Kidney (tissue), 14 donors: ENCODE measurements around the gene GRK1. TPM values are rescaled to one million over a fixed set of nuclear protein-coding genes. Genes with fewer than 3 reads are reported as not detected.

ENCODE experiments used
- DNase-seq, 5 donors: peaks; one replicate each; pipeline ENCODE4 v3.0.0-alpha.2; 2013 to 2020
- FAIRE-seq: peaks from 2 replicates; lab custom pipeline; 2012; peaks lifted over from hg19 to GRCh38; lab: Jason Lieb, UNC
- H3K27ac ChIP-seq, 2 donors: one replicate each; pipeline ENCODE4 v1.7.0; 2013; ENCODE audit warnings: low read depth in 2 of 2, low read length in 2 of 2, inconsistent platforms in 1 of 2
- H3K27me3 ChIP-seq: one replicate; pipeline ENCODE4 v1.7.1; 2013; ENCODE audit warnings: low read length, inconsistent platforms; ENCODE audit not compliant: control insufficient read depth, insufficient read depth
- H3K36me3 ChIP-seq, 3 donors: one replicate each; pipeline versions ENCODE4 v1.7.0 to v1.7.1; 2013; ENCODE audit warnings: low read length in 3 of 3, control low read depth in 1 of 3, inconsistent platforms in 1 of 3; ENCODE audit not compliant: insufficient read depth in 3 of 3, control insufficient read depth in 2 of 3
- H3K4me1 ChIP-seq, 3 donors: one replicate each; pipeline versions ENCODE4 v1.7.0 to v1.7.1; 2013; ENCODE audit warnings: low read length in 3 of 3, inconsistent platforms in 1 of 3, low read depth in 1 of 3; ENCODE audit not compliant: control insufficient read depth in 2 of 3, insufficient read depth in 2 of 3
- H3K4me3 ChIP-seq, 3 donors: one replicate each; pipeline versions ENCODE4 v1.7.0 to v1.8.1; 2013; ENCODE audit warnings: low read length in 3 of 3, control low read depth in 1 of 3, inconsistent platforms in 1 of 3
- H3K9ac ChIP-seq, 3 donors: one replicate each; pipeline versions ENCODE4 v1.7.0 to v1.7.1; 2013; ENCODE audit warnings: low read length in 3 of 3, control low read depth in 1 of 3, inconsistent platforms in 1 of 3
- H3K9me3 ChIP-seq, 3 donors: one replicate each; pipeline versions ENCODE4 v1.7.0 to v1.7.1; 2013; ENCODE audit warnings: low read length in 3 of 3, control low read depth in 1 of 3, inconsistent platforms in 1 of 3; ENCODE audit not compliant: control insufficient read depth in 2 of 3, insufficient read depth in 1 of 3
- intact Hi-C: fragments of 100-400 bp; cut with DNase I; formaldehyde crosslinking; loops from one replicate; pipeline ENCODE4 v1.11.1; 2022
- polyA plus RNA-seq: library from polyadenylated mRNA; stranded (reverse); fragments of 350-450 nt; fragmentation: Illumina TruSeq; extraction: RNeasy Lipid Tissue Mini Kit (QIAGEN cat#74804); gene quantifications from one replicate; pipeline ENCODE4 v1.2.3, GENCODE V29; 2014; ENCODE audit warnings: low read depth, low replicate concordance; ENCODE audit not compliant: insufficient read depth
- total RNA-seq: library from RNA; stranded (reverse); fragmentation: NEBNext Ultra II Directional; extraction: Animal tissue kit (Norgen Biotek cat#: 25700); gene quantifications from one replicate; pipeline ENCODE4 v1.2.1, GENCODE V29; 2021
- TF ChIP-seq, protein P1 (sequence below): IDR thresholded peaks from 3 replicates; pipeline ENCODE4 v1.5.1; 2012; ENCODE audit warnings: mild to moderate bottlenecking, moderate library complexity, borderline replicate concordance; ENCODE audit not compliant: insufficient read depth; ENCODE audit errors: extremely low read depth
- donor health status: control.
- donor health status: control.
- donor health status: control.
- donor health status: control.
- donor health status: control.
- donor health status: DM: yes; HTN: yes; CAD: no.
- donor health status: Normal renal cell carcinoma (clear cell type).

The GRK1 gene
- total and polyA plus RNA-seq, 2 donors from 2014 or later: not detected

DNA sequence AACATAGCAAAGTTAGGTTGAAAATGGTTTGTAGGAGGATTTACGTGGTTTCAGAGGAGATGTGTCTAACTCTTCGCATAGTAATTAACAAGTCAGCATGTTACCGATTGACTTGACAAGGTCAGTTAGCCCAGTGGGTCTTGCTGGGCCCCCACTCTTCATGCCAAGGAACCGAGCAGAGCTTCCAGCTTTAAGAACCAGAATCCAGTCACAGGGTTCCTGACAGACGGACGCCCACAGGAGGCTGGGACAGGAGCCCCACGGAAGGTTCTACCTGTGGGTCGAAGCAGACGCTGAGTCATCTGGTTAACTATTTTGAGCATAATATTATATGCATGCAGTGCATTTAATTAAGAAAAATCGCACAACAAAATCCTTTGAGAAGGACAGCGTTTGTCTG is 95.5 kb downstream of the GRK1 start:
- H3K4me1 ChIP-seq: no peaks in the 10 kb centered on the region
- no peak overlapping the region for H3K9ac ChIP-seq
- DNase-seq (peak in 1 of 5 donors; percentile 11), FAIRE-seq (no peak)
- H3K4me3 ChIP-seq: no peak overlapping the region
- TF ChIP-seq, protein P1, sequence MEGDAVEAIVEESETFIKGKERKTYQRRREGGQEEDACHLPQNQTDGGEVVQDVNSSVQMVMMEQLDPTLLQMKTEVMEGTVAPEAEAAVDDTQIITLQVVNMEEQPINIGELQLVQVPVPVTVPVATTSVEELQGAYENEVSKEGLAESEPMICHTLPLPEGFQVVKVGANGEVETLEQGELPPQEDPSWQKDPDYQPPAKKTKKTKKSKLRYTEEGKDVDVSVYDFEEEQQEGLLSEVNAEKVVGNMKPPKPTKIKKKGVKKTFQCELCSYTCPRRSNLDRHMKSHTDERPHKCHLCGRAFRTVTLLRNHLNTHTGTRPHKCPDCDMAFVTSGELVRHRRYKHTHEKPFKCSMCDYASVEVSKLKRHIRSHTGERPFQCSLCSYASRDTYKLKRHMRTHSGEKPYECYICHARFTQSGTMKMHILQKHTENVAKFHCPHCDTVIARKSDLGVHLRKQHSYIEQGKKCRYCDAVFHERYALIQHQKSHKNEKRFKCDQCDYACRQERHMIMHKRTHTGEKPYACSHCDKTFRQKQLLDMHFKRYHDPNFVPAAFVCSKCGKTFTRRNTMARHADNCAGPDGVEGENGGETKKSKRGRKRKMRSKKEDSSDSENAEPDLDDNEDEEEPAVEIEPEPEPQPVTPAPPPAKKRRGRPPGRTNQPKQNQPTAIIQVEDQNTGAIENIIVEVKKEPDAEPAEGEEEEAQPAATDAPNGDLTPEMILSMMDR: no peak
- intact Hi-C loops: no loop called here
- H3K27me3 ChIP-seq: peaks cover 4% of the 10 kb centered on the region
- H3K9me3 ChIP-seq: no peaks in the 10 kb centered on the region
- H3K27ac ChIP-seq: no peak overlapping the region
- H3K36me3 ChIP-seq: no peaks in the 10 kb centered on the region

DNA sequence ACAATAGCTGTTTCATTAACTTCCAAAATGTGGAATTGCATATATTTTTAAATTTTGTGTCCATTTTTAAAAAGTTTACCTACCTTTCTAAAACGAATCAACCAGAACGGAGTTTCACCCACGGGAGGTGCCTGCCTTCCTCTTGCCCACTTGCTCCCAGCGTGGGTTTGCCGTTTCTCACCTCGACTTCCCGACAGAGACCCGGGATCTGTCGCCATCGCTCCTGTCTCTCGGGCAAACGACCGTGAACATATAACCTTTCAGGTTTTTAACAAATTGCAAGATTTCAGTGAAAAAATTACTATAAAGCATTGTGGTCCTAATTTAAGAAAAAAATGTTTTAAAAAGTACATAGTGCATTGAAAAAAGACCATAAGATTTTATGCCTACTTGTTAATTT is 96.2 kb downstream of the GRK1 start:
- TF ChIP-seq, protein P1: no peak
- Histone ChIP-seq H3K27me3 (peaks cover 4% of the 10 kb centered on the region), H3K9me3 (no peaks in the 10 kb centered on the region), H3K4me3 (no peak overlapping the region), H3K9ac (no peak overlapping the region), H3K27ac (no peak overlapping the region), H3K4me1 (no peaks in the 10 kb centered on the region), H3K36me3 (no peaks in the 10 kb centered on the region)
- FAIRE-seq: no peak
- intact Hi-C loops: no loop called here
- peak in 1 of 5 donors; percentile 7 for DNase-seq

DNA sequence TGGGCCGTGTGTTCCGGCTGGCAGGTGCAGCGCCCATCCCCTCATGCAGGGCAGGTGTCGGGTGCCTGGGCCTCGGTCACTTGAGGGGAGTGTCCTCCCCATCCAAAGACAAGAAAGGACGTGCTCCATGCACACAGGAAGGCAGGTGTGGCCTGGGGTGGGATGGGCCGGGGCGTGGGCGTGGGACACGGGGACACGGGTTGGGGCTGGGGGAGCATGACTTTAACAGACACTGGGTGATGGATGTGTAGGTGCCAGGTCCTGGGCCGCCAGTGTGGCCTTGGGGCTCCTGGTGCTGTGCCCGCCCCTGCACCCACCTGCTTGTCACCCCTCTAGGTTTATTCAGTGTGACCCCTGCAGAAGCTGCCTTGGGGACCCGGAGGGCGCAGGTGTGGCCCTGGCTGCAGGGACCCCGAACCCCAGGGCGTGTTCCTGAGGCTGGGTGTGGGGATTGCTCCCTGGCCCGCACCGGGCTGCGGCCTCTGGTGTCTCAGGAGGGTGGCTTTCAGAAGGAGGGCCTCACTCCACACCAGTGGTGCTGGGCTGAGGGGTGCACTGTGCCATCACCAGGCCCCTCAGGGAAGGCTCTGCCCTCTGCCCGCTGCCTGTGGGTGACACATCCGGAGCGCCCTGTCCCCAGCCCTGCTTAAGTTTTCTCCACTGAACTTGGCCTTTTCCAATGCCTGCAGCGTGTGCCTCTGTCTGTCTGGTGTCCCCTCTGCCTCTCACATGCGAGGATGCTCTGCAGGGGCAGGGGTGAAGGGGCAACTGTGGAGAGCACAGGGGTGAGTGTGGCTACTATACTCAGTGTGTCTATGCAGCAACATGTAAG is 97.2 kb downstream of the GRK1 start:
- TF ChIP-seq, protein P1: no peak
- DNase-seq: peak in 1 of 5 donors; percentile 30
- peaks cover 4% of the 10 kb centered on the region for H3K27me3 ChIP-seq
- no peaks in the 10 kb centered on the region for H3K36me3 ChIP-seq
- no peak for FAIRE-seq
- no peak overlapping the region for H3K4me3 ChIP-seq
- peaks cover 0 to 2% (median 0%) of the 10 kb centered on the region in 3 donors for H3K4me1 ChIP-seq
- intact Hi-C loops: no loop called here
- H3K9ac ChIP-seq: no peak overlapping the region
- H3K27ac ChIP-seq: no peak overlapping the region
- H3K9me3 ChIP-seq: no peaks in the 10 kb centered on the region
